SKM-1 (cell line): ENCODE results near the gene PAPOLB.

Experiments used
- DNase-seq: peaks from one replicate; lab custom pipeline; 2025; ENCODE audit not compliant: unreplicated experiment; lab: John Stamatoyannopoulos, UW

The PAPOLB gene

GRCh38 chr7:4842319-4843064 is 19.3 kb downstream of the PAPOLB start:
- no peak for DNase-seq

DNA sequence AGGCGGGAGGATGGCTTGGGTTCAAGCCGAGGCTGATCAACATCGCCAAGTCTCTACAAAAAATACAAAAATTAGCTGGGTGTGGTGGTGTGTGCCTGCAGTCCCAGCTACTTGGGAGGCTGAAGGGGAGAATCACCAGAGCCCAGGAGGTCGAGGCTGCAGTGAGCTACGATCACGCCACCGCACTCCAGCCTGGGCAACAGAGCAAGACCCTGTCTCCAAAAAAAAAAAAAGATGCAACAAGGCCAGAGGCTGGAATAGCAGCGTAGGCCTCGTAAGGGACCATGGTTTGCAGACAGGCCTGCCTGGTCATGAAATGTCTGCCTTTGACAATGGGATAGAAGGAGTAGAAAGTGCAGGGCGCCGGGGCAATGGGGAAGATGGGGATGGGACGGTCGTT is 20.0 kb downstream of the PAPOLB start:
- DNase-seq: no peak

GRCh38 chr7:4841007-4841784 is 20.6 kb downstream of the PAPOLB start:
- DNase-seq: no peak

DNA sequence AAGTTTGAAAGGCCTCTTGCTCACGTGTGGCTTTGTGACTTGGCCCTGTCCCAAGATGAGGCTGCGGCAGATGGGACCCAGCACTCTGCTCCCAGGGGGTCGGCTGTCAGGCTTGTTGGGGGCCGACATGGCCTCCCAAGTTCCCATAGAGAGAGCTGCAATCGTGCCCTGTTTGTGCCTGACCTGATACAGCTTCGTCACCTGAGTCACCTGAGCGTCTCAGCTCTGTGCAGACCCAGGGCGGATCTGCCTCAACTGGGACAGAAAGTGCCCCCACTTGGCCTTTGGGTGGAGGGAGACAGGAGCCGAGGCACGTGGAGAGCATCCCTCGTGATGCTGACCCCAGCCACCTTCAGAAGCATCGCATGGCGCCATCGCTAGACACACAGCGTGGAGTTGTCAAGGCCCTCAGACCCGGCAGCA is 21.7 kb downstream of the PAPOLB start:
- DNase-seq: no peak

GRCh38 chr7:4838626-4839334 is 23.1 kb downstream of the PAPOLB start:
- DNase-seq: no peak

- DNase-seq: no peak
These were observed 23.8 kb downstream of the PAPOLB start for GRCh38 chr7:4837803-4838625.

DNA sequence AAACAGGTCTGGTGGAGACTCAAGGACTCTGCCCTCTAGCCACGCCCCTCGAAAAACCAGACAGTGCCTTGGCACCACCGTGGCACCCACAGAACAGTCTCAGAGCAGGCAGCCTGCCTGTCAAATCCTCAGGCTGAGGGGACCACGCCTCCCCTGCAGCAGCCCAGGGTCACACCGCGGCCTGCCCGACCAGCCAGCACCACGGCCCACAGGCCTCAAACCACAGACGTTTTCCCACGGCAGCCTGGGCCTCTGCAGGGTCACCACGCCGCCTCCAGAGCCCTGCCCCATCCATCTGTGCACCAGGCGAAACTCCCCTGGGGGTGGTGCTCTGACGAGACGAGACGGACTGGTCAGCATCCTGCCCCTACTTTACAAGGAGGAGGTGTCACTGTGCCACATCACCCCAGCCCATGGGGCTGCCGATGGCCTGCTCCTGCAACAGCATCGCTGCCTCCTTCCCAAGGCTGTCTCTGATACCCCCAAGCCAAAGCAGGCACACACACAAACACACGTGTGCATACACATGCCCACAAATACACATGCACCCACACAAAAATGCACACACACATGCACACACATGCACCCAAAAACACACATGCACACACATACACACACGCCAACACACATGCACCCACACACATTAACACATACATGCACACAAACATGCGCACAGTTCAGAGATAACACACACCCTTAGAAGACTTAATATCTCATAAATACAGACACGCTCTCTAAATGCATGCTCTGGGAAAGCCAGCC is 24.6 kb downstream of the PAPOLB start:
- no peak for DNase-seq

DNA sequence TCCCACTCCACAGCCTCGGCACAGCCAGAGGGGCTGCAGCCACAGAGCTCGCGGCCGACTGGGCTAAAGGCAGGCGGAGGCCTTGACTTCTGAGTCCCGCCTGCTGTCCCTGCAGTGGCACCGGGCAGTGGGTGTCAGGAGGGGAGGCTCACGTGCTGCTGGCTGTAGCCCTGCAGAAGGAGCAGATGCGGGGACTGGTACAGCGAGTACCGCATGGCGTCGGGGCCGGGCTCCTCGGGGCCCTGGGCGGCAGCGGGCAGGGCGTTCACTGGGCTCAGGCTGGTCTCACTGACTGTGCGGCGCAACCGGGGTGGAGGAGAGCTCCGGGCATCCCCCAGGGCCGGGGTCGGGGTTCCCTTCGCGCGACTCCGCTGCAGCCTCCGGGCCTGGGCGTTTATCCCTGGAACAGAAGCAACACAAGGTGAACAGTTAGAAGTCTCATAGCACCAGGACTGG is 25.6 kb downstream of the PAPOLB start:
- no peak for DNase-seq

- no peak for DNase-seq
These were observed 26.2 kb downstream of the PAPOLB start for GRCh38 chr7:4835398-4836205.

DNA sequence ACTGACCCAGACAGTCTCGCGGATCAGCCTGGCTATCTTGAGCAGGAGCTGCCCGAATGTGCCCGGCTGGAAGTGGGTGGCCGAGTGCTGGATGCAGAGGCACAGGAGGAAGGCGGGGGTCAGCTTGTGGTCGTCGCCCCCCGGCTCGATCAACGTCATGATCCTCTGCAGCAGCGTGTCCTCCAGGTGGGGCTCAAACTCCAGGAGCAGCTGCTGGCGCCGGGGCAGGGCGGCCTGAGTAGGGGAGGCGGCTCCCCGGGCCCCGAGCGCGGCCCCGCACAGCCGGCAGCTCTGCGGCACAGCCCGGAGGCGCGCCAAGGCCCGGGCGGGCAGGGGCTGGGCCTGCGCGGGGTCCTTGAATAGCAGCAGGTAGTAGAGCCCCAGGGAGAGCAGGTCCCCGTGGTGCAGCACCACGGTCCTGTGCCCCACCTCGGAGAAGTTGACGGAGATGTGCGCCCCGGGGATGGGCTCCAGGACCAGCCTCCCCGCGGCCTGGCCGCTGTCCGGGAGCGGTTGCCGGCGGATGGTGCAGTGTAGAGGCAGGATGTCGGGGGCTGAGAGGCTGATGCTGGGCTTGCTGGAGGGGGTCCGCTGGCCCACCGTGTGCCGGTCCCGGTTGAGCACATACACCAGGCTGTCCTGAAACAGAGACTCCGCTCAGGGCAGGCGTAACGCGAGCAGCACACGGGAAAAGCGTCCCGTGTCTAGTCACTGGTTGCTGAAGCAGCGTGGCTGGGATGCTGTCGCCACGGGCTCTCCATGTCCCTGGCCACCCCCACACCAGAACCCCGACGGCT is 27.0 kb downstream of the PAPOLB start:
- no peak for DNase-seq

GRCh38 chr7:4833691-4834600 is 27.9 kb downstream of the PAPOLB start:
- DNase-seq: no peak

GRCh38 chr7:4833176-4833575 is 28.7 kb downstream of the PAPOLB start:
- DNase-seq: no peak

DNA sequence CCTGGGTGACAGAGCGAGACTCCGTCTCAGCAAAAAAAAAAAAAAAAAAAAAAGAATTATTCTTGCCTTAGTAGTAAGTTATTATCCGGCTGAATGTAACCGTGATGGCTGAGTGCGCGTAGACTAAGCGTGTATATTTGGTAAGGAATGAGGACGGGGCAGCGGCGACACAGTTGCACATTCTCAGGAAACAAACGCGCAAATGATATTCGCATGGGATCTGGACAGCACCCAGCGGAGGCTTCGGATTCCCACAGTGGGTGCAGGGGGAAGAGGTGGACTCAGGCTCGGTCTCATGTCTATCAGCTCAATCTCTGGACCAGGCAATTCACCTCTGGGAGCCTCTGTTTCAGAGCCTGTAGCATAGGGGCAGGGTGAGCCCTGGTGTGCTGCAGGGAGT is 29.1 kb downstream of the PAPOLB start:
- no peak for DNase-seq

- no peak for DNase-seq
These were observed 29.9 kb downstream of the PAPOLB start for GRCh38 chr7:4831723-4832495.

GRCh38 chr7:4830176-4830575 is 31.7 kb downstream of the PAPOLB start:
- DNase-seq: no peak

- no peak for DNase-seq
These were observed 33.0 kb downstream of the PAPOLB start for GRCh38 chr7:4828720-4829383.
